SK-N-MC (cell line): ENCODE results near the gene GPR82.

ENCODE experiments used
- DNase-seq: peaks from one replicate; pipeline ENCODE4 v3.0.0-alpha.2; 2011; ENCODE audit warnings: low read depth, low spot score
- H3K27ac ChIP-seq: fragments of 200-600 bp; sonication (generic); 2 replicates; pipeline ENCODE4 v1.5.1; 2016; ENCODE audit warnings: mixed run types
- H3K36me3 ChIP-seq: fragments of 200-600 bp; sonication (generic); 2 replicates; pipeline ENCODE4 v1.6.1; 2017; ENCODE audit warnings: antibody characterized with exemption, low read length, mixed read lengths; ENCODE audit not compliant: insufficient read depth
- H3K4me3 ChIP-seq: fragments of 200-600 bp; sonication (generic); 2 replicates; pipeline ENCODE4 v1.5.1; 2016
- H3K9ac ChIP-seq: fragments of 200-600 bp; sonication (generic); 2 replicates; pipeline ENCODE4 v1.8.0; 2017; ENCODE audit warnings: mixed run types, mixed read lengths; ENCODE audit not compliant: insufficient read length
- H3K9me3 ChIP-seq: fragments of 200-600 bp; sonication (generic); 2 replicates; pipeline ENCODE4 v1.6.1; 2017; ENCODE audit warnings: low read depth, mild to moderate bottlenecking, antibody characterized with exemption, low read length, moderate library complexity, mixed read lengths
- EZH2 ChIP-seq: fragments of 200-600 bp; sonication (generic); IDR thresholded peaks from one replicate; pipeline ENCODE4 v1.6.1; 2017; ENCODE audit warnings: antibody characterized with exemption
- FOXP2 ChIP-seq: optimal IDR thresholded peaks from 2 replicates; pipeline ENCODE3; 2011; ENCODE audit warnings: mild to moderate bottlenecking, moderate library complexity; ENCODE audit not compliant: insufficient read depth; ENCODE audit errors: extremely low read length, control extremely low read depth
- POLR2AphosphoS5 ChIP-seq: IDR thresholded peaks from 2 replicates; pipeline ENCODE4 v1.6.1; 2012; ENCODE audit warnings: mild to moderate bottlenecking, low read depth, low read length, borderline replicate concordance

GPR82 gene

DNA sequence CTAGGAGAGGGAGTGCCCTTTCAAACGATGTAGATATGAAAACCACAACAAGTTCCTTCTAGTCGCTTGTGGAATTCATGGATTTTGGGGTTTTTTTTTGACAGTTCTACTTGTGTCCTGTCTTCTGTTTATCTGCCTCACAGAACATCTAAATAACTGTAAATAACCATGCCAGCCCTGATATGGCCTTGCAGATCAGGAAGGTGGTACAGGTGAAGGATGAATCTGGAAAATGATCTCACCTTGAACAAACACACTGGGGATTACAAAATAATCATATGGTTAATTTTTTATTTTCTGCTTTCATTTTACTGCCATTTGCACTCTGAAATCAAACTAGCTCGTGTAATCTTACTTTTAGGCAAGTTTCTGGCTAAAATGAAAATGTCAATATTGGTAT, 37.2 kb downstream of the GPR82 start:
- TF ChIP-seq EZH2: no peak
- TF ChIP-seq FOXP2: no peak
- TF ChIP-seq POLR2AphosphoS5: no peak
- H3K9ac ChIP-seq: no peak overlapping the region
- no peak overlapping the region for H3K4me3 ChIP-seq
- no peaks in the 10 kb centered on the region for H3K36me3 ChIP-seq
- DNase-seq: no peak
- H3K9me3 ChIP-seq: no peaks in the 10 kb centered on the region
- no peak overlapping the region for H3K27ac ChIP-seq

DNA sequence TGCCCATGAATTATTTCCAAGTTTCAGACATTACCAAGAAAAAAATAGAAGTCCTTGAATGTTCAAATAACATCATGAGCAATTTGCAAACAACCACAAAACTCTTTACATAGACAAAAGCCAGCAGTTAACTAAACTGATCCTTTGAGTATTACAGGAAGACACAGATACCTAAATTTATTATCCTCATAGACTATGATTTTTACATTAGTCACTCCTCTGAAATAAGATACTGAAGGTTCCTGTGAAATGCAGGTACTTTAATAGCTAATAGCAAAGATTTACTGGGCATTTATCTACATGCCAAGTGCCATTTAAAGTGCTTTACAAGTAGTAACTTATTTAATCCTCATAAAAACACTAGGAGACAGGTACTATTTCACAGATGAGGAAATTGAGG, 37.7 kb downstream of the GPR82 start:
- DNase-seq: no peak
- Histone ChIP-seq H3K27ac (no peak overlapping the region), H3K9me3 (no peaks in the 10 kb centered on the region), H3K36me3 (no peaks in the 10 kb centered on the region), H3K9ac (no peak overlapping the region), H3K4me3 (no peak overlapping the region)
- TF ChIP-seq POLR2AphosphoS5 (no peak), EZH2 (no peak), FOXP2 (no peak)

DNA sequence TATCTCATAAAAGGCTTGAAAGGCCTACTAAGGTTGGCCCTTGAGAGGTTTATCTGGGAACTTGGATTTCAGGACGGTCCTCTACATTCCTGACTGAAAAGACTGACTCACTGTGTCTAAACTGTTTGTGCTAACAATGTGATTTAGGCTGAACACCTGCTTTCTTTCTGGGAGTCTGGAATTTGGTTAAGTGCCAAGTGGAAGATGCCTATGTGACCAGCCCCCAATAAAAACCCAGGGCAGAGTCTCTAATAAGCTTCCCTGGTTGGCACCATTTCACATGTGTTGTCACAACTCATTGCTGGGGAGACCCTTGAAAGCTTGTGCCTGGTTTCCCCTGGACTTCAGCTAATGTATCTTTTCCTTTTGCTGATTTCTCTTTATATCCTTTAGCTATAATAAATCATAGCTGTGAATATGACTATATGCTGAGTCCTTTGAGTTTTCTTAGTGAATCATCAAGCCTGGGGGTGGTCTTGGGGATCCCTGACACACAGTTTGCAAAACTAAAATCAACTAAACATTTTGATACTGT, 55.1 kb downstream of the GPR82 start:
- DNase-seq: no peak
- Histone ChIP-seq H3K9me3 (no peaks in the 10 kb centered on the region), H3K27ac (no peak overlapping the region), H3K36me3 (no peaks in the 10 kb centered on the region), H3K4me3 (no peak overlapping the region), H3K9ac (no peak overlapping the region)
- TF ChIP-seq FOXP2 (no peak), EZH2 (no peak), POLR2AphosphoS5 (no peak)
